SK-N-SH (cell line): ENCODE results near the gene ZNF496. TPM values are rescaled to one million over a fixed set of nuclear protein-coding genes. Genes with fewer than 3 reads are reported as not detected.
A peak's percentile ranks its signal among the peaks of the same experiment; 100 is the strongest.

Experiments
- CTCF ChIA-PET: fragments of 300-600, 350-600 bp; formaldehyde crosslinking; extraction: SDS; loops from one replicate; lab custom pipeline; 2021; lab: Yijun Ruan, JAX
- POLR2A ChIA-PET: fragments of 350-600 bp; sonication (Branson Sonifier 250); formaldehyde crosslinking; extraction: SDS; loops from one replicate; lab custom pipeline; 2020; ENCODE audit warnings: antibody characterized with exemption, inconsistent platforms; lab: Yijun Ruan, JAX
- DNase-seq: peaks from one replicate; pipeline ENCODE4 v3.0.0; 2012
- H2AFZ ChIP-seq: fragments of 200-600 bp; sonication (generic); 2 replicates; pipeline ENCODE4 v1.8.1; 2016; ENCODE audit warnings: antibody characterized with exemption, mild to moderate bottlenecking, low read depth
- H3F3A ChIP-seq: fragments of 200-600 bp; sonication (generic); replicated peaks from 2 replicates; pipeline ENCODE3; 2016; ENCODE audit warnings: antibody characterized with exemption, mild to moderate bottlenecking; ENCODE audit not compliant: insufficient read depth
- H3K27ac ChIP-seq, 2 experiments: fragments of 200-500 bp in 1 of 2; fragments of 200-600 bp in 1 of 2; sonication (Bioruptor generic) in 1 of 2; sonication (generic), shearing (Covaris generic) in 1 of 2; 2 replicates each; pipeline versions ENCODE4 v1.5.1 to v1.6.1; 2014 to 2016; ENCODE audit warnings: low read depth in 2 of 2, inconsistent platforms in 1 of 2, low read length in 1 of 2, mild to moderate bottlenecking in 1 of 2, mixed read lengths in 1 of 2
- H3K27me3 ChIP-seq: fragments of 200-600 bp; sonication (generic), shearing (Covaris generic); 2 replicates; pipeline ENCODE4 v1.6.1; 2016; ENCODE audit warnings: mixed run types; ENCODE audit not compliant: insufficient read depth
- H3K36me3 ChIP-seq, 2 experiments: fragments of 200-500 bp in 1 of 2; fragments of 200-600 bp in 1 of 2; sonication (Bioruptor generic) in 1 of 2; sonication (generic) in 1 of 2; replicated peaks in 1 of 2; 2 replicates each; pipeline versions ENCODE3 to v1.5.1; 2014 to 2016; ENCODE audit warnings: low read length in 1 of 2, mild to moderate bottlenecking in 1 of 2; ENCODE audit not compliant: insufficient read depth in 2 of 2, control insufficient read depth in 1 of 2
- H3K4me1 ChIP-seq, 2 experiments: fragments of 200-500 bp in 1 of 2; fragments of 200-600 bp in 1 of 2; sonication (Bioruptor generic) in 1 of 2; sonication (generic), shearing (Covaris generic) in 1 of 2; 2 replicates each; pipeline versions ENCODE4 v1.5.1 to v1.6.1; 2014 to 2016; ENCODE audit warnings: low read depth in 1 of 2, low read length in 1 of 2, mixed run types in 1 of 2; ENCODE audit not compliant: insufficient read depth in 2 of 2, control insufficient read depth in 1 of 2
- H3K4me2 ChIP-seq: fragments of 200-600 bp; sonication (generic), shearing (Covaris generic); 2 replicates; pipeline ENCODE4 v1.6.1; 2017; ENCODE audit warnings: mixed run types
- H3K4me3 ChIP-seq, 2 experiments: fragments of 200-500 bp in 1 of 2; fragments of 200-600 bp in 1 of 2; sonication (Bioruptor generic) in 1 of 2; sonication (generic), shearing (Covaris generic) in 1 of 2; 2 replicates each; pipeline versions ENCODE4 v1.5.1 to v1.8.1; 2014 to 2016; ENCODE audit warnings: low read depth in 2 of 2, inconsistent platforms in 1 of 2, low read length in 1 of 2, mild to moderate bottlenecking in 1 of 2, mixed read lengths in 1 of 2, moderate library complexity in 1 of 2
- H3K79me2 ChIP-seq: fragments of 200-600 bp; sonication (generic); 2 replicates; pipeline ENCODE4 v1.8.1; 2017; ENCODE audit warnings: mild to moderate bottlenecking; ENCODE audit not compliant: insufficient read depth
- H3K9ac ChIP-seq: fragments of 200-600 bp; sonication (generic); 2 replicates; pipeline ENCODE4 v1.6.1; 2017; ENCODE audit warnings: mixed run types
- H3K9me2 ChIP-seq: fragments of 200-600 bp; sonication (generic); 2 replicates; pipeline ENCODE4 v1.6.1; 2017; ENCODE audit warnings: mixed run types
- H3K9me3 ChIP-seq: fragments of 200-600 bp; sonication (generic); 2 replicates; pipeline ENCODE4 v1.6.1; 2017; ENCODE audit warnings: mixed run types, mild to moderate bottlenecking, moderate library complexity
- H4K20me1 ChIP-seq: fragments of 200-600 bp; sonication (generic); 2 replicates; pipeline ENCODE4 v1.6.1; 2017; ENCODE audit warnings: mild to moderate bottlenecking, mixed run types; ENCODE audit not compliant: insufficient read depth
- CHD2 ChIP-seq: fragments of 150-350 bp; IDR thresholded peaks from 2 replicates; pipeline ENCODE4 v1.6.1; 2018; ENCODE audit warnings: low read length; ENCODE audit not compliant: partially characterized antibody
- ELF1 ChIP-seq: IDR thresholded peaks from 2 replicates; pipeline ENCODE4 v1.4.0; 2012
- EZH2phosphoT487 ChIP-seq: fragments of 200-600 bp; sonication (generic); IDR thresholded peaks from 2 replicates; pipeline ENCODE4 v1.6.1; 2017; ENCODE audit warnings: low read depth, mixed run types, mild to moderate bottlenecking, antibody characterized with exemption, moderate library complexity, borderline replicate concordance
- FOSL2 ChIP-seq: IDR thresholded peaks from 2 replicates; pipeline ENCODE4 v1.4.0; 2012; ENCODE audit warnings: low read depth, mild to moderate bottlenecking, moderate library complexity, borderline replicate concordance
- FOXJ3 ChIP-seq: sonication (generic); formaldehyde crosslinking; IDR thresholded peaks from 2 replicates; pipeline ENCODE4 v1.5.1; 2020; ENCODE audit warnings: mild to moderate bottlenecking, missing genetic modification reagents
- GABPA ChIP-seq: IDR thresholded peaks from 2 replicates; pipeline ENCODE4 v1.4.0; 2012; ENCODE audit warnings: low read depth, mild to moderate bottlenecking
- GATA2 ChIP-seq: sonication (generic); formaldehyde crosslinking; IDR thresholded peaks from 2 replicates; pipeline ENCODE4 v1.5.0; 2020; ENCODE audit warnings: mild to moderate bottlenecking, missing genetic modification reagents
- JUND ChIP-seq: IDR thresholded peaks from 2 replicates; pipeline ENCODE4 v1.4.0; 2012
- MXI1 ChIP-seq: IDR thresholded peaks from 2 replicates; pipeline ENCODE4 v1.6.1; 2012; ENCODE audit warnings: mild to moderate bottlenecking, low read depth, low read length, improper control_type of control experiment
- NFIC ChIP-seq: IDR thresholded peaks from 2 replicates; pipeline ENCODE4 v1.4.0; 2012; ENCODE audit warnings: borderline replicate concordance
- RCOR1 ChIP-seq: fragments of 150-350 bp; IDR thresholded peaks from 2 replicates; pipeline ENCODE4 v1.6.1; 2017; ENCODE audit warnings: antibody characterized with exemption, low read length
- RXRA ChIP-seq: IDR thresholded peaks from 2 replicates; pipeline ENCODE4 v1.4.0; 2012; ENCODE audit warnings: low read depth, mild to moderate bottlenecking, borderline replicate concordance
- TAF1 ChIP-seq: IDR thresholded peaks from 2 replicates; pipeline ENCODE4 v1.6.1; 2012; ENCODE audit warnings: low read depth, mild to moderate bottlenecking, low read length, moderate library complexity, borderline replicate concordance
- TCF12 ChIP-seq: IDR thresholded peaks from 2 replicates; pipeline ENCODE4 v1.4.0; 2012
- TEAD4 ChIP-seq: IDR thresholded peaks from 2 replicates; pipeline ENCODE4 v1.4.0; 2012; ENCODE audit warnings: mild to moderate bottlenecking, borderline replicate concordance; ENCODE audit not compliant: insufficient read depth
- WGBS: methylation state at CpG from one replicate; pipeline ENCODE4 v1.1.6; 2017; ENCODE audit warnings: low lambda C conversion rate; 5-methylcytosine and 5-hydroxymethylcytosine counted together
- polyA plus RNA-seq, 3 experiments: library from polyadenylated mRNA; depleted of rRNA; stranded (reverse); fragments of >200 nt; gene quantifications; 2 replicates each; pipeline ENCODE4 v1.2.3, GENCODE V29; 2012
- TF ChIP-seq, protein P1 (sequence below): IDR thresholded peaks from 2 replicates; pipeline ENCODE4; 2012
- TF ChIP-seq, protein P2 (sequence below): IDR thresholded peaks from 2 replicates; pipeline ENCODE4 v1.6.1; 2012; ENCODE audit warnings: mild to moderate bottlenecking, low read depth, low read length, moderate library complexity
- TF ChIP-seq, protein P3 (sequence below): fragments of 150-350 bp; IDR thresholded peaks from 2 replicates; pipeline ENCODE4 v1.6.1; 2017; ENCODE audit warnings: antibody characterized with exemption, low read length, low read depth, borderline replicate concordance
- TF ChIP-seq, protein P4 (sequence below): fragments of 150-350 bp; IDR thresholded peaks from 2 replicates; pipeline ENCODE4 v1.6.1; 2016; ENCODE audit warnings: mild to moderate bottlenecking, low read depth, low read length
- TF ChIP-seq, protein P5 (sequence below): IDR thresholded peaks from 2 replicates; pipeline ENCODE4 v1.4.0; 2012; ENCODE audit warnings: low read depth, borderline replicate concordance
- TF ChIP-seq, protein P6 (sequence below): fragments of 200-600 bp; sonication (generic); IDR thresholded peaks from 2 replicates; pipeline ENCODE4 v1.6.1; 2017; ENCODE audit warnings: antibody characterized with exemption, mild to moderate bottlenecking, moderate library complexity
- TF ChIP-seq, protein P7 (sequence below): IDR thresholded peaks from 2 replicates; pipeline ENCODE4 v1.4.0; 2012; ENCODE audit warnings: low read depth

Gene ZNF496
- polyA plus RNA-seq (2012; rRNA removed), result 23.2 and 27.5 TPM in 2 replicates
- 14.0 and 21.1 TPM in 2 replicates for polyA plus RNA-seq (2012; cell fraction: cytosol; rRNA removed)
- 36.3 and 56.5 TPM in 2 replicates for polyA plus RNA-seq (2012; cell fraction: nucleus; rRNA removed)

DNA sequence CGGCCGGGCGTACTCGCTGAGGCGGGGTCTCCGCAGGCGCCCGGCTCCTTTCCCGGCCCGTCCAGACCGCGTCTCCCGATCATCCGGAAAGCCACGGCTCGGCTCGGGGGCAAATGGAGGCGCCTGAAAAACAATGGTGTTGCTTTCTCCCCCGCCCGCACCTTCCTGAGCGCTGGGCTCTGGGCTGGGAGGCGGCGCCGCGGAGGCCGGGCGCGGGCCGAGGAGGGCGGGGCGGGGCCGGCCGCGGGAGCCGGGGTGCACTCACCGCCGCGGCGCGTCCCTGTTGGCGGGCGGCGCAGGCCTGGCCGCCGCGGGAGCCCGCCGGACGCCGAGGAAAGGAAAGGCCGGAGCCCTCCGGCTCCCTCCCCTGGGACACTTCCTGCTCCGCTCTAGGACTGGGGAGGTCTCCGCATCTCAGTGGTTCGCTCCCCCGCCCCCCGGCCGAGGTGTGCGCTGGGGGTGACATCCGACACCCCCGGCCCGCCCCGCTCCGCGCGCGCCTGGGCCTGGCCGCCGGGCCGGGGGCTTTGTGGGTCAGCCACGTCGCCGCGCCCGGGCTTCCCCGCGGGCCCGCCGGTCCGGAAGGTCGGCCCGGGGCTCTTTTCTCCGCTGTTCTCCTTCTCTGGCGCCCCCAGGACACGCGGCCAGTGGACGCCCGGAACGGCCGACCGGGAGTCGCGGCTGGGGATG is at the start of gene ZNF496:
Gene ZNF496 (minus strand): TSS at position 343 of the 690 bp plus-strand sequence. CDS start 2,289 bp downstream, outside the sequence.
- Histone ChIP-seq H3K4me3 (peak within 1 kb of the TSS; percentile 85 to 99), H4K20me1 (peaks cover 13% of the 10 kb centered on the region), H3K4me2 (peak within 1 kb of the TSS; percentile 95), H3K9me2 (no peaks in the 10 kb centered on the region), H3K4me1 (peaks cover 8 to 51% of the 10 kb centered on the region in 2 experiments; a peak in 3 of 4 replicates), H3K9me3 (no peaks in the 10 kb centered on the region), H3K79me2 (peaks cover 89% of the 10 kb centered on the region), H3K27me3 (no peaks in the 10 kb centered on the region), H3K36me3 (peaks cover 23 to 51% of the 10 kb centered on the region in 2 experiments), H3K27ac (peak within 1 kb of the TSS; percentile 83 to 87), H3K9ac (peak within 1 kb of the TSS; percentile 96), H3F3A (no peaks in the 10 kb centered on the region), H2AFZ (peak within 1 kb of the TSS; percentile 90)
- WGBS, result 0% methylated on average over 5 of the region's 93 CpGs
- ChIA-PET CTCF (interaction anchor here (0.7 to 1.3 kb wide), 2 partner anchors 18 to 1474 kb away, joined by 3 read pairs; no protein-coding TSS in a partner anchor), POLR2A (interaction anchor here (0.6 kb wide), 1 partner anchor 24 kb away, joined by 3 read pairs; no protein-coding TSS in a partner anchor)
- peak; percentile 97 for DNase-seq
- TF ChIP-seq FOSL2 (no peak), GABPA (peak; percentile 77), NFIC (no peak), GATA2 (no peak), RXRA (no peak), ELF1 (peak; percentile 50; the same call in 1 of the 2 replicates), RCOR1 (no peak), EZH2phosphoT487 (no peak), CHD2 (peak; percentile 43), TCF12 (no peak), JUND (no peak), TAF1 (peak; percentile 74), MXI1 (0 out of 2 replicates have a peak, but pooled peaks have one; percentile 36), FOXJ3 (CRISPR knock-in tag) (0 out of 2 replicates have a peak, but pooled peaks have one; percentile 25), TEAD4 (no peak)
- TF ChIP-seq, protein P1, sequence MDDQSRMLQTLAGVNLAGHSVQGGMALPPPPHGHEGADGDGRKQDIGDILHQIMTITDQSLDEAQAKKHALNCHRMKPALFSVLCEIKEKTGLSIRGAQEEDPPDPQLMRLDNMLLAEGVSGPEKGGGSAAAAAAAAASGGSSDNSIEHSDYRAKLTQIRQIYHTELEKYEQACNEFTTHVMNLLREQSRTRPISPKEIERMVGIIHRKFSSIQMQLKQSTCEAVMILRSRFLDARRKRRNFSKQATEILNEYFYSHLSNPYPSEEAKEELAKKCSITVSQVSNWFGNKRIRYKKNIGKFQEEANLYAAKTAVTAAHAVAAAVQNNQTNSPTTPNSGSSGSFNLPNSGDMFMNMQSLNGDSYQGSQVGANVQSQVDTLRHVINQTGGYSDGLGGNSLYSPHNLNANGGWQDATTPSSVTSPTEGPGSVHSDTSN, result no peak
- TF ChIP-seq, protein P2, sequence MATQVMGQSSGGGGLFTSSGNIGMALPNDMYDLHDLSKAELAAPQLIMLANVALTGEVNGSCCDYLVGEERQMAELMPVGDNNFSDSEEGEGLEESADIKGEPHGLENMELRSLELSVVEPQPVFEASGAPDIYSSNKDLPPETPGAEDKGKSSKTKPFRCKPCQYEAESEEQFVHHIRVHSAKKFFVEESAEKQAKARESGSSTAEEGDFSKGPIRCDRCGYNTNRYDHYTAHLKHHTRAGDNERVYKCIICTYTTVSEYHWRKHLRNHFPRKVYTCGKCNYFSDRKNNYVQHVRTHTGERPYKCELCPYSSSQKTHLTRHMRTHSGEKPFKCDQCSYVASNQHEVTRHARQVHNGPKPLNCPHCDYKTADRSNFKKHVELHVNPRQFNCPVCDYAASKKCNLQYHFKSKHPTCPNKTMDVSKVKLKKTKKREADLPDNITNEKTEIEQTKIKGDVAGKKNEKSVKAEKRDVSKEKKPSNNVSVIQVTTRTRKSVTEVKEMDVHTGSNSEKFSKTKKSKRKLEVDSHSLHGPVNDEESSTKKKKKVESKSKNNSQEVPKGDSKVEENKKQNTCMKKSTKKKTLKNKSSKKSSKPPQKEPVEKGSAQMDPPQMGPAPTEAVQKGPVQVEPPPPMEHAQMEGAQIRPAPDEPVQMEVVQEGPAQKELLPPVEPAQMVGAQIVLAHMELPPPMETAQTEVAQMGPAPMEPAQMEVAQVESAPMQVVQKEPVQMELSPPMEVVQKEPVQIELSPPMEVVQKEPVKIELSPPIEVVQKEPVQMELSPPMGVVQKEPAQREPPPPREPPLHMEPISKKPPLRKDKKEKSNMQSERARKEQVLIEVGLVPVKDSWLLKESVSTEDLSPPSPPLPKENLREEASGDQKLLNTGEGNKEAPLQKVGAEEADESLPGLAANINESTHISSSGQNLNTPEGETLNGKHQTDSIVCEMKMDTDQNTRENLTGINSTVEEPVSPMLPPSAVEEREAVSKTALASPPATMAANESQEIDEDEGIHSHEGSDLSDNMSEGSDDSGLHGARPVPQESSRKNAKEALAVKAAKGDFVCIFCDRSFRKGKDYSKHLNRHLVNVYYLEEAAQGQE, result no peak
- TF ChIP-seq, protein P3, sequence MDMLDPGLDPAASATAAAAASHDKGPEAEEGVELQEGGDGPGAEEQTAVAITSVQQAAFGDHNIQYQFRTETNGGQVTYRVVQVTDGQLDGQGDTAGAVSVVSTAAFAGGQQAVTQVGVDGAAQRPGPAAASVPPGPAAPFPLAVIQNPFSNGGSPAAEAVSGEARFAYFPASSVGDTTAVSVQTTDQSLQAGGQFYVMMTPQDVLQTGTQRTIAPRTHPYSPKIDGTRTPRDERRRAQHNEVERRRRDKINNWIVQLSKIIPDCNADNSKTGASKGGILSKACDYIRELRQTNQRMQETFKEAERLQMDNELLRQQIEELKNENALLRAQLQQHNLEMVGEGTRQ, result no peak
- TF ChIP-seq, protein P4, sequence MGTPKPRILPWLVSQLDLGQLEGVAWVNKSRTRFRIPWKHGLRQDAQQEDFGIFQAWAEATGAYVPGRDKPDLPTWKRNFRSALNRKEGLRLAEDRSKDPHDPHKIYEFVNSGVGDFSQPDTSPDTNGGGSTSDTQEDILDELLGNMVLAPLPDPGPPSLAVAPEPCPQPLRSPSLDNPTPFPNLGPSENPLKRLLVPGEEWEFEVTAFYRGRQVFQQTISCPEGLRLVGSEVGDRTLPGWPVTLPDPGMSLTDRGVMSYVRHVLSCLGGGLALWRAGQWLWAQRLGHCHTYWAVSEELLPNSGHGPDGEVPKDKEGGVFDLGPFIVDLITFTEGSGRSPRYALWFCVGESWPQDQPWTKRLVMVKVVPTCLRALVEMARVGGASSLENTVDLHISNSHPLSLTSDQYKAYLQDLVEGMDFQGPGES, result no peak
- TF ChIP-seq, protein P5, sequence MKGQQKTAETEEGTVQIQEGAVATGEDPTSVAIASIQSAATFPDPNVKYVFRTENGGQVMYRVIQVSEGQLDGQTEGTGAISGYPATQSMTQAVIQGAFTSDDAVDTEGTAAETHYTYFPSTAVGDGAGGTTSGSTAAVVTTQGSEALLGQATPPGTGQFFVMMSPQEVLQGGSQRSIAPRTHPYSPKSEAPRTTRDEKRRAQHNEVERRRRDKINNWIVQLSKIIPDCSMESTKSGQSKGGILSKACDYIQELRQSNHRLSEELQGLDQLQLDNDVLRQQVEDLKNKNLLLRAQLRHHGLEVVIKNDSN, result no peak
- TF ChIP-seq, protein P6, sequence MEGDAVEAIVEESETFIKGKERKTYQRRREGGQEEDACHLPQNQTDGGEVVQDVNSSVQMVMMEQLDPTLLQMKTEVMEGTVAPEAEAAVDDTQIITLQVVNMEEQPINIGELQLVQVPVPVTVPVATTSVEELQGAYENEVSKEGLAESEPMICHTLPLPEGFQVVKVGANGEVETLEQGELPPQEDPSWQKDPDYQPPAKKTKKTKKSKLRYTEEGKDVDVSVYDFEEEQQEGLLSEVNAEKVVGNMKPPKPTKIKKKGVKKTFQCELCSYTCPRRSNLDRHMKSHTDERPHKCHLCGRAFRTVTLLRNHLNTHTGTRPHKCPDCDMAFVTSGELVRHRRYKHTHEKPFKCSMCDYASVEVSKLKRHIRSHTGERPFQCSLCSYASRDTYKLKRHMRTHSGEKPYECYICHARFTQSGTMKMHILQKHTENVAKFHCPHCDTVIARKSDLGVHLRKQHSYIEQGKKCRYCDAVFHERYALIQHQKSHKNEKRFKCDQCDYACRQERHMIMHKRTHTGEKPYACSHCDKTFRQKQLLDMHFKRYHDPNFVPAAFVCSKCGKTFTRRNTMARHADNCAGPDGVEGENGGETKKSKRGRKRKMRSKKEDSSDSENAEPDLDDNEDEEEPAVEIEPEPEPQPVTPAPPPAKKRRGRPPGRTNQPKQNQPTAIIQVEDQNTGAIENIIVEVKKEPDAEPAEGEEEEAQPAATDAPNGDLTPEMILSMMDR, result no peak
- TF ChIP-seq, protein P7, sequence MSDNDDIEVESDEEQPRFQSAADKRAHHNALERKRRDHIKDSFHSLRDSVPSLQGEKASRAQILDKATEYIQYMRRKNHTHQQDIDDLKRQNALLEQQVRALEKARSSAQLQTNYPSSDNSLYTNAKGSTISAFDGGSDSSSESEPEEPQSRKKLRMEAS, result peak; percentile 35; the same call in 1 of the 2 replicates
